SU-DHL-6 (cell line): ENCODE results near the gene CSPG4.
A peak's percentile ranks its signal among the peaks of the same experiment; 100 is the strongest.
"Not testable (repeated sequence)": the region's sequence is repeated elsewhere in the genome, so short reads cannot be mapped to it uniquely, and the experiment has no call there.

Source experiments
- H2AFZ ChIP-seq: fragments of 200-600 bp; sonication (generic); 2 replicates; pipeline ENCODE4 v1.6.1; 2014; ENCODE audit warnings: low read depth, mild to moderate bottlenecking, moderate library complexity, mixed read lengths, antibody characterized with exemption, low read length; ENCODE audit not compliant: severe bottlenecking
- H3F3A ChIP-seq: fragments of 200-600 bp; shearing (Covaris generic); 2 replicates; pipeline ENCODE4 v1.6.0; 2016; ENCODE audit warnings: antibody characterized with exemption, mild to moderate bottlenecking; ENCODE audit not compliant: insufficient read depth
- H3K27ac ChIP-seq: fragments of 200-600 bp; sonication (generic); 2 replicates; pipeline ENCODE4 v1.5.1; 2016; ENCODE audit warnings: low read depth, mild to moderate bottlenecking, low read length, moderate library complexity, mixed read lengths
- H3K27me3 ChIP-seq: fragments of 200-600 bp; sonication (generic), shearing (Covaris generic); 2 replicates; pipeline ENCODE4 v1.6.0; 2014; ENCODE audit warnings: mild to moderate bottlenecking, low read length
- H3K36me3 ChIP-seq: fragments of 200-600 bp; sonication (generic); 2 replicates; pipeline ENCODE4 v1.6.1; 2014; ENCODE audit warnings: mild to moderate bottlenecking, low read length, mixed read lengths
- H3K4me2 ChIP-seq: fragments of 300-600, 200-600 bp; shearing (Covaris generic), sonication (generic); 2 replicates; pipeline ENCODE4 v1.6.0; 2014; ENCODE audit warnings: low read length, low read depth, mild to moderate bottlenecking; ENCODE audit not compliant: poor library complexity, severe bottlenecking
- H3K4me3 ChIP-seq: fragments of 200-600 bp; sonication (generic); 2 replicates; pipeline ENCODE4 v1.5.1; 2014; ENCODE audit warnings: antibody characterized with exemption, low read length, mild to moderate bottlenecking, mixed read lengths; ENCODE audit not compliant: insufficient read depth, poor library complexity, severe bottlenecking
- H3K79me2 ChIP-seq: fragments of 200-600 bp; sonication (generic); 2 replicates; pipeline ENCODE4 v1.6.1; 2014; ENCODE audit warnings: mild to moderate bottlenecking, low read length, moderate library complexity; ENCODE audit not compliant: insufficient read depth
- H3K9ac ChIP-seq: fragments of 200-600 bp; sonication (generic); 2 replicates; pipeline ENCODE4 v1.7.0; 2014; ENCODE audit warnings: mild to moderate bottlenecking, low read length
- H3K9me2 ChIP-seq: fragments of 200-600 bp; sonication (generic); replicated peaks from 2 replicates; pipeline ENCODE4 v1.6.1; 2014; ENCODE audit warnings: low read length; ENCODE audit not compliant: insufficient read depth
- H3K9me3 ChIP-seq: fragments of 200-600 bp; sonication (generic); 2 replicates; pipeline ENCODE4 v1.6.1; 2014; ENCODE audit warnings: low read length, mixed read lengths; ENCODE audit not compliant: insufficient read depth
- H4K20me1 ChIP-seq: fragments of 200-600 bp; sonication (generic); 2 replicates; pipeline ENCODE4 v1.6.1; 2014; ENCODE audit warnings: low read depth, mild to moderate bottlenecking, antibody characterized with exemption, low read length, moderate library complexity, mixed read lengths
- EZH2phosphoT487 ChIP-seq: fragments of 200-600 bp; sonication (generic), shearing (Covaris generic); conservative IDR thresholded peaks from 2 replicates; pipeline ENCODE4 v1.6.1; 2018; ENCODE audit warnings: mild to moderate bottlenecking, antibody characterized with exemption, low read length, moderate library complexity, mixed read lengths
- TF ChIP-seq, protein P1 (sequence below): fragments of 200-600 bp; sonication (generic); IDR thresholded peaks from one replicate; pipeline ENCODE4 v1.5.1; 2017; ENCODE audit warnings: antibody characterized with exemption, mild to moderate bottlenecking, low read length, moderate library complexity; ENCODE audit not compliant: insufficient read depth, poor library complexity, severe bottlenecking

Gene CSPG4

DNA sequence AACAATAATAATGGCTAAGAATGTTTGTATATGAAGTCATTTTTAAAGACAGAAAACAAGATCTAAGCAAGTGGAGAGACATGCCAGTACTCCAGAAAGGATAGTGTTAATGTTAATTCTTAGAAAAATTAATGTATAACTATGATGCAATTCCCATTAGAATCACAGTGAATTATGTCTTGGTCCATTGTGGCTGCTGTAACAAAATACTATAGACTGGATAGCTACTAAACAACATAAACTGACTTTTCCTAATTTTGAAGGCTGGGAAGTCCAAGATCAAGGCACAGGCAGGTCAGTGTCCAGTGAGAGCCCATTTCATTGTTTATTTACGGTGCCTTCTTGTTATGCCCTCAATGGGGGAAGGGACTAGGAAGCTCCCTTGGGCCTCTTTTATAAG lies 32.7 kb upstream of the CSPG4 start:
- TF ChIP-seq EZH2phosphoT487, result no peak
- no peaks in the 10 kb centered on the region for H3K79me2 ChIP-seq
- H3K36me3 ChIP-seq, result no peaks in the 10 kb centered on the region
- H4K20me1 ChIP-seq, result no peaks in the 10 kb centered on the region
- H2AFZ ChIP-seq, result no peak overlapping the region
- no peaks in the 10 kb centered on the region for H3K9me2 ChIP-seq
- H3K27ac ChIP-seq, result no peak overlapping the region
- H3K27me3 ChIP-seq, result no peaks in the 10 kb centered on the region
- no peak overlapping the region for H3K4me2 ChIP-seq
- H3K9ac ChIP-seq, result no peak overlapping the region
- no peak overlapping the region for H3K4me3 ChIP-seq
- H3K9me3 ChIP-seq, result no peaks in the 10 kb centered on the region
- H3F3A ChIP-seq, result no peaks in the 10 kb centered on the region

DNA sequence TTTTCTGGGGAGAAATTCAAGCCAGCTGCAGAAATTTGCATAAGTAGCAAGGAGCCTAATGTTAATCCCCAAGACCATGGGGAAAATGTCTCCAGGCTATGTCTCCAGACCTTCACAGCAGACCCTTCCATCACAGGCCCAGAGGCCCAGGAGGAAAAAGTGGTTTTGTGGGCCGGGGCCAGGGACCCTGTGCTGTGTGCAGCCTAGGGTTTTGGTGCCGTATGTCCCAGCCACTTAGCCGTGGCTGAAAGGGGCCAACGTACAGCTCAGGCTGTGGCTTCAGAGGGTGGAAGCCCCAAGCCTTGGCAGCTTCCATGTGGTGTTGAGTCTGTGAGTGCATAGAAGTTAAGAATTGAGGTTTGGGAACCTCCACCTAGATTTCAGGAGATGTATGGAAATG lies 29.7 kb upstream of the CSPG4 start:
- H3K9me3 ChIP-seq, H3K27ac ChIP-seq, H3K9ac ChIP-seq, H3K9me2 ChIP-seq, H4K20me1 ChIP-seq, H3K79me2 ChIP-seq, H3K4me3 ChIP-seq, H2AFZ ChIP-seq, H3K36me3 ChIP-seq, H3K27me3 ChIP-seq, H3K4me2 ChIP-seq, H3F3A ChIP-seq: not testable (repeated sequence)

DNA sequence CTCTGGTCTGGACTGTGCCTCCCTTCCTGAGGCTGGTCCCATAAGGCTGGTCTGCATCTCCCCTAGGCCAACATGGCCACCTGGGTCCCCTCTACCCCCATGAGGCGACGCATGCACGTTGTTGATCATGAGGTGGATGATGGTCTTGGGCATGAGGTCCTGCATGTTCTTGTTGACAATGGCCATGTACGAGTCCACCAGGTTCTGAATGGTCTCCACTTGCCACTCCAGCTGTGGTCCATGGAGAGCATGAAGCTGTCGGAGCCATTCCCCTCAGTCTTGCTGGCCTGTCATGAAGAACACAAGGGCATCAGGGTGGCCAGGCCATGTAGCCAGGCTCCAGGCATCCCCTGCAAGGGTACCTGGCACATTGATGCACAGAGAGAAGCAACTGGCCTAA lies 27.1 kb upstream of the CSPG4 start:
- no peak overlapping the region for H3K4me3 ChIP-seq
- no peak overlapping the region for H3K27ac ChIP-seq
- H3K9me2 ChIP-seq, result no peaks in the 10 kb centered on the region
- no peak overlapping the region for H2AFZ ChIP-seq
- H4K20me1 ChIP-seq, result no peaks in the 10 kb centered on the region
- no peaks in the 10 kb centered on the region for H3K36me3 ChIP-seq
- no peaks in the 10 kb centered on the region for H3K27me3 ChIP-seq
- no peak overlapping the region for H3K9ac ChIP-seq
- no peak for TF ChIP-seq EZH2phosphoT487
- TF ChIP-seq, protein P1, sequence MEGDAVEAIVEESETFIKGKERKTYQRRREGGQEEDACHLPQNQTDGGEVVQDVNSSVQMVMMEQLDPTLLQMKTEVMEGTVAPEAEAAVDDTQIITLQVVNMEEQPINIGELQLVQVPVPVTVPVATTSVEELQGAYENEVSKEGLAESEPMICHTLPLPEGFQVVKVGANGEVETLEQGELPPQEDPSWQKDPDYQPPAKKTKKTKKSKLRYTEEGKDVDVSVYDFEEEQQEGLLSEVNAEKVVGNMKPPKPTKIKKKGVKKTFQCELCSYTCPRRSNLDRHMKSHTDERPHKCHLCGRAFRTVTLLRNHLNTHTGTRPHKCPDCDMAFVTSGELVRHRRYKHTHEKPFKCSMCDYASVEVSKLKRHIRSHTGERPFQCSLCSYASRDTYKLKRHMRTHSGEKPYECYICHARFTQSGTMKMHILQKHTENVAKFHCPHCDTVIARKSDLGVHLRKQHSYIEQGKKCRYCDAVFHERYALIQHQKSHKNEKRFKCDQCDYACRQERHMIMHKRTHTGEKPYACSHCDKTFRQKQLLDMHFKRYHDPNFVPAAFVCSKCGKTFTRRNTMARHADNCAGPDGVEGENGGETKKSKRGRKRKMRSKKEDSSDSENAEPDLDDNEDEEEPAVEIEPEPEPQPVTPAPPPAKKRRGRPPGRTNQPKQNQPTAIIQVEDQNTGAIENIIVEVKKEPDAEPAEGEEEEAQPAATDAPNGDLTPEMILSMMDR, result no peak
- no peaks in the 10 kb centered on the region for H3F3A ChIP-seq
- H3K4me2 ChIP-seq, result no peak overlapping the region
- H3K9me3 ChIP-seq, result no peaks in the 10 kb centered on the region
- H3K79me2 ChIP-seq, result no peaks in the 10 kb centered on the region

DNA sequence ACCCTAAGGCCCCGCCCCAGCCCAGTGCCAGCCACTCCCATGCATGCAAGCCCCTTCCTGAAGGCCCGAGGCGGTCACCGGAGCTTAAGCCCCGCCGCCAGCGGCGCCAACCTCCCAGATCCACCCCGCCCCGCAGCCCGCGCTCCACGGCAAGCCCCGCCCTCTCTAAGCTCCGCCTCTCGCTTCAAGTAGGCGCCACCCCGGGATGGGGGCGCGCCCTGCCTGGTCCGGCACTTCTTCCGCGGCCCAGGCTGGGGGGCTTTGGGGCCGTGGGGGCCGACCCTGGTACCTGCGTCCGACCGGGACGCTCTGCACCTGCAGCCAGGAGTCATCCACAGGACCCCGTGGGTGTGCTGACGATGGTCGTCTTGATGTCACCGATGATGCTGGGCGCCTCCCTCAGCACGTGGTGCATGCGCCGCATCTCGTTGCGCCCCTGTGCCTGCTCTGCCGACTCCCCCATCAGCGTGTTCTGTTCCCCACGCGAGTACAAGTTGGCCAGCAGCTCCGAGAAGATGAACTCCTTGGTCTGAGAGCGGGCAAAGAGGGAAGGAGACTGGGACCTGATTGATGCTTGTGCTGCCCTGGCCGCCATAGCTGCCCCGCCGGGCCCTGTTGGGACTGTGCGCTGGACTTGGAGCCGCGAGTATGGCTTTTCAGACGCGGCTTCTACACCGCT lies 26.1 kb upstream of the CSPG4 start:
- H3K79me2 ChIP-seq, result no peaks in the 10 kb centered on the region
- H3F3A ChIP-seq, result no peaks in the 10 kb centered on the region
- H3K27ac ChIP-seq, result no peak overlapping the region
- TF ChIP-seq, protein P1, result no peak
- no peak for TF ChIP-seq EZH2phosphoT487
- peak overlapping the region; percentile 96 for H3K4me2 ChIP-seq
- peak overlapping the region; percentile 99 for H2AFZ ChIP-seq
- no peaks in the 10 kb centered on the region for H4K20me1 ChIP-seq
- peak overlapping the region; percentile 80 for H3K9ac ChIP-seq
- no peaks in the 10 kb centered on the region for H3K27me3 ChIP-seq
- no peaks in the 10 kb centered on the region for H3K9me2 ChIP-seq
- H3K36me3 ChIP-seq, result no peaks in the 10 kb centered on the region
- no peaks in the 10 kb centered on the region for H3K9me3 ChIP-seq
- peak overlapping the region; percentile 81 for H3K4me3 ChIP-seq
